Psoas muscle (tissue), 8 donors: ENCODE data around the gene TBC1D2B. TPM values are rescaled to one million over a fixed set of nuclear protein-coding genes. Genes with fewer than 3 reads are reported as not detected.

ENCODE experiments used
- ATAC-seq, 4 donors: fragments of 200-7000 bp; cut with Tn5 transposase; one replicate each; pipeline ENCODE4 v1.9.1; 2020; ENCODE audit warnings: moderate library complexity in 3 of 4, mild to moderate bottlenecking in 2 of 4
- DNase-seq, 2 donors: peaks; one replicate each; pipeline ENCODE4 v3.0.0-alpha.2; 2020
- H3K27ac ChIP-seq: fragments of 200-600 bp; one replicate; pipeline ENCODE4 v1.8.0; 2022
- H3K27me3 ChIP-seq, 3 donors: fragments of 200-600 bp in 1 of 3; one replicate each; pipeline versions ENCODE4 v1.6.1 to v1.8.0; 2013 to 2022; ENCODE audit warnings: low read length in 2 of 3, mild to moderate bottlenecking in 2 of 3, moderate library complexity in 1 of 3; ENCODE audit not compliant: insufficient read depth in 3 of 3
- H3K36me3 ChIP-seq, 2 donors: fragments of 200-600 bp in 1 of 2; one replicate each; pipeline versions ENCODE4 v1.6.1 to v1.8.0; 2013 to 2022; ENCODE audit warnings: low read depth in 1 of 2, mild to moderate bottlenecking in 1 of 2, moderate library complexity in 1 of 2; ENCODE audit not compliant: insufficient read depth in 1 of 2
- H3K4me1 ChIP-seq: fragments of 200-600 bp; one replicate; pipeline ENCODE4 v1.8.0; 2022
- H3K4me3 ChIP-seq: fragments of 200-600 bp; one replicate; pipeline ENCODE4 v1.8.0; 2022; ENCODE audit warnings: mild to moderate bottlenecking
- H3K9me3 ChIP-seq: fragments of 200-600 bp; one replicate; pipeline ENCODE4 v1.8.0; 2022
- WGBS, 3 donors: extraction: QIAGEN DNeasy Blood & Tissue Kit; methylation state at CpG; one replicate each; pipeline versions ENCODE4 v1.1.6 to v1.1.7; 2013; 5-methylcytosine and 5-hydroxymethylcytosine counted together
- intact Hi-C, 2 donors: fragments of 100-400 bp; cut with DNase I; formaldehyde crosslinking; loops; one replicate each; pipeline versions ENCODE4 v1.11.0 to v1.14.2; 2022
- polyA plus RNA-seq, 3 donors: library from polyadenylated mRNA; stranded (reverse); fragments of 200-250 nt; gene quantifications; one replicate each; pipeline ENCODE4 v1.2.3, GENCODE V29; 2013
- total RNA-seq, 4 donors: library from RNA; stranded (reverse); fragmentation: NEBNext Ultra II Directional in 2 of 4; extraction: Animal tissue kit (Norgen Biotek cat#: 25700) in 2 of 4; gene quantifications; one replicate each; pipeline versions ENCODE4 v1.2.1 to v1.2.4, GENCODE V29; 2021 to 2023
- TF ChIP-seq, protein P1 (sequence below): fragments of 200-600 bp; IDR thresholded peaks from one replicate; pipeline ENCODE4 v1.8.0; 2022; ENCODE audit warnings: antibody characterized with exemption
- donor health status: healthy with polysubstance abuse.
- donor health status: DM: no; HTN: no; CAD: no; lungs with moderate emphysema.
- donor health status: Bipolar disorder and iron deficiency.
- donor health status: healthy.
- donor health status: DM: yes; HTN: yes; CAD: no.
- donor health status: DM: no; HTN: no; CAD: no.
- donor health status: DM: no; HTN: no; CAD: no.
- donor health status: DM: yes; HTN: yes; CAD: no.

Gene TBC1D2B
- total and polyA plus RNA-seq, 7 donors: 2.8 to 11.8 (median 6.8) TPM

DNA sequence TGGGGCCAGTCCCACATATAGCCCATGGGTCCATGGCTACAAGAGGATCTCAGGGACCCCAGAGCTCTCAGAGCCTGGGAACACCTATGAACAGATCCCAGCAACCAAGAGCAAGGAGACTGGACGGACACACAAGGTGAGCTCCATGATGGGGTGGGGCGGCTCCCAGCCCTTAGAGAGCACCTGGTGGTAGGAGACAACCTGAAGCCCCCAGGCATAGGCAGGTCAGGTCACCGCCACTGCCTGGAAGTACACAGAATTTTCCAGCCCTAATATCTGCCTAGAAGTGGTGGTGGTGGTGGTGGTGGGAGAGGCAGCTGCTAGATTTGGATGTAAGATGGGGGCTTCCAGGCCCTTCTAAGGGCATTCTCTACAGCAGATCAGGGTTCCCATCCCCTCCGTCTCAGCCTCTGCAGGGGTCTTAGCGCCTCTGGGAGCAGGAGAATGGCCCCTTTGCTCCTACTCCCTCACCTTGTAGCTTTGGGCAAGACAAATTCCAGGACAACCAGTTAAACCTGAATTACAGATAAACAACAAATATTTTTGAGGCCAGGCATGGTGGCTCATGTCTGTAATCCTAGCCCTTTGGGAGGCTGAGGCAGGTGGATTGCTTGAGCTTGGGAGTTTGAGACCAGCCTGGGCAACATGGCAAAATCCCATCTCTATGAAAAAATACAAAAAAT lies 24.1 kb upstream of the TBC1D2B start:
- TF ChIP-seq, protein P1, sequence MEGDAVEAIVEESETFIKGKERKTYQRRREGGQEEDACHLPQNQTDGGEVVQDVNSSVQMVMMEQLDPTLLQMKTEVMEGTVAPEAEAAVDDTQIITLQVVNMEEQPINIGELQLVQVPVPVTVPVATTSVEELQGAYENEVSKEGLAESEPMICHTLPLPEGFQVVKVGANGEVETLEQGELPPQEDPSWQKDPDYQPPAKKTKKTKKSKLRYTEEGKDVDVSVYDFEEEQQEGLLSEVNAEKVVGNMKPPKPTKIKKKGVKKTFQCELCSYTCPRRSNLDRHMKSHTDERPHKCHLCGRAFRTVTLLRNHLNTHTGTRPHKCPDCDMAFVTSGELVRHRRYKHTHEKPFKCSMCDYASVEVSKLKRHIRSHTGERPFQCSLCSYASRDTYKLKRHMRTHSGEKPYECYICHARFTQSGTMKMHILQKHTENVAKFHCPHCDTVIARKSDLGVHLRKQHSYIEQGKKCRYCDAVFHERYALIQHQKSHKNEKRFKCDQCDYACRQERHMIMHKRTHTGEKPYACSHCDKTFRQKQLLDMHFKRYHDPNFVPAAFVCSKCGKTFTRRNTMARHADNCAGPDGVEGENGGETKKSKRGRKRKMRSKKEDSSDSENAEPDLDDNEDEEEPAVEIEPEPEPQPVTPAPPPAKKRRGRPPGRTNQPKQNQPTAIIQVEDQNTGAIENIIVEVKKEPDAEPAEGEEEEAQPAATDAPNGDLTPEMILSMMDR: no peak
- intact Hi-C loops: no loop called here
- Histone ChIP-seq H3K4me1 (no peaks in the 10 kb centered on the region), H3K36me3 (no peaks in the 10 kb centered on the region), H3K9me3 (no peaks in the 10 kb centered on the region), H3K4me3 (no peak overlapping the region), H3K27ac (no peak overlapping the region), H3K27me3 (no peaks in the 10 kb centered on the region)
- ATAC-seq (no peak), DNase-seq (no peak)
- 96 to 100% (median 99%) methylated on average over 5 of the region's 5 CpGs for WGBS, 3 donors

DNA sequence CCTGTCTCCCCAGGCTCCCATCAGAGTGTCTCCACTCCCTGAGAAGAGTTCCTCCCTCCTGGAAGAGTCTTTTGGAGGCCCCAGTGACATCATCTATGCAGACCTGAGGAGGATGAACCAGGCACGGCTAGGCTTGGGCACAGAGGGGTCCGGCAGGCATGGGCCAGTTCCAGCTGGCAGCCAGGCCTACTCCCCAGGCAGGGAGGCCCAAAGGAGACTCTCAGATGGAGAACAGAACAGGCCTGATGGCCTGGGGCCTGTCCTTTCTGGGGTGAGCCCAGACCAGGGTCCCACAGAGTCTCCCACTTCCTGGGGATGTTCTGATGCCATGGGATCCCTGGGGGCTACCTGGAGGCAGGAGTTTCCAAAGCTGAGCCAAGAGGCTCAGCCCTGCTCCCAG lies 23.4 kb upstream of the TBC1D2B start:
- H3K9me3 ChIP-seq: no peaks in the 10 kb centered on the region
- DNase-seq: no peak
- H3K36me3 ChIP-seq: no peaks in the 10 kb centered on the region
- TF ChIP-seq, protein P1: no peak
- no peak for ATAC-seq
- no peak overlapping the region for H3K4me3 ChIP-seq
- WGBS, 3 donors: 52 to 78% (median 68%) methylated on average over 2 of the region's 2 CpGs
- no peak overlapping the region for H3K27ac ChIP-seq
- no peaks in the 10 kb centered on the region for H3K4me1 ChIP-seq
- intact Hi-C loops: no loop called here
- no peaks in the 10 kb centered on the region for H3K27me3 ChIP-seq

DNA sequence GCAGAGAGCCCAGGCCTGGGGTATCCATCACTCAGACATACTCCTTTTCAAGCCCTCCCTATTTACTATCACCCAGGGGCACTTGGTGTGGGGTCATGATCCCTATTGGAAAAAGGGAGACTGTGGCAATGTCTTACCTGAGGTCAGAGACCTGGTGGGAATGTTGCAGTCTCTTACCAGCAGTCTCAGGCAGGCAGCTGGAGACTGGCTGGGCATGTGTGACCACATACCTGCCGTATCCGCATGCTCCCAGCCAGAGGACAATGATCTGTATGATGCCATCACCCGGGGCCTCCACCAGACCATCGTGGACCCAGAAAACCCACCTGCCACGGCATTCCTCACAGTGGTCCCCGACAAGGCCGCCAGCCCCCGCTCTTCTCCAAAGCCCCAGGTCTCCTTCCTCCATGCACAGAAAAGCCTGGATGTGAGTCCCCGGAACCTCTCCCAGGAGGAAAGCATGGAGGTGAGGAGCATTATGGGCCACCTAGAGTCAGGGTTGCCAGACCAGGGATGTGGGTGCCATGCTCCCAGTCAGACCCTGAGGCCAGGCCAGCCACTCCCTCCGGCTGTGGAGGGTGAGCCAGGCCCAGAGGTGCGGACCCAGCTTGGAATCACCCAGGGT lies 20.7 kb upstream of the TBC1D2B start:
- no peak overlapping the region for H3K4me3 ChIP-seq
- TF ChIP-seq, protein P1: no peak
- no peak overlapping the region for H3K27ac ChIP-seq
- ATAC-seq (no peak), DNase-seq (no peak)
- WGBS, 3 donors: 88 to 97% (median 93%) methylated on average over 11 of the region's 11 CpGs
- no peaks in the 10 kb centered on the region for H3K36me3 ChIP-seq
- intact Hi-C loops: no loop called here
- H3K4me1 ChIP-seq: peaks cover 8% of the 10 kb centered on the region
- no peaks in the 10 kb centered on the region for H3K9me3 ChIP-seq
- H3K27me3 ChIP-seq: no peaks in the 10 kb centered on the region

DNA sequence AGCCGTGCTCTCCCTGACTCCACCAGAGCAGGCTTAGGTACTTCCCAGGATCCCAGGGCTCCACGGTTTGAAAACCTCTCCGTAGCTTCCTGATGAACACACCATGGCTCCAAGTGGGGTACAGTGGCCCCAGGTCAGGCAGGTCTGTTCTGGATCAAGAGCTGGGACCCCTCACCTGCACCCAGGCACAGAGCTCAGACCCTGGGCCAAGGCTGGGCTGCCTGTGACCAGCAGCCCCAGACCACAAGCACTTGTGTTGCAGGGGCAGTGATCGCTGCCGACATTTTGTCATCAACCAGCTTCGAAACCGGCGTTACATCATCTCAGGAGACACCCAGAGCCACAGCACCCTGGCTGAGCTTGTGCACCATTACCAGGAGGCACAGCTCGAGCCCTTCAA lies 20.2 kb upstream of the TBC1D2B start:
- Histone ChIP-seq H3K4me3 (no peak overlapping the region), H3K9me3 (no peaks in the 10 kb centered on the region), H3K4me1 (peaks cover 13% of the 10 kb centered on the region), H3K27me3 (no peaks in the 10 kb centered on the region), H3K36me3 (no peaks in the 10 kb centered on the region), H3K27ac (no peak overlapping the region)
- WGBS, 3 donors: 94 to 96% (median 95%) methylated on average over 9 of the region's 9 CpGs
- intact Hi-C loops: no loop called here
- DNase-seq (no peak), ATAC-seq (no peak)
- TF ChIP-seq, protein P1: no peak
